Mammary epithelial cell (primary cell): ENCODE data around the gene EVI5L.

Experiments
- CTCF ChIP-seq, 2 donors: IDR thresholded peaks in 1 of 2; conservative IDR thresholded peaks in 1 of 2; 2 replicates each; pipeline ENCODE4 v1.5.1; 2011 to 2012; ENCODE audit warnings: inconsistent platforms in 2 of 2, low read length in 2 of 2, mild to moderate bottlenecking in 2 of 2, control low read depth in 1 of 2, low read depth in 1 of 2; ENCODE audit not compliant: insufficient read depth in 1 of 2; ENCODE audit errors: extremely low read depth in 1 of 2
- EZH2 ChIP-seq: IDR thresholded peaks from 2 replicates; pipeline ENCODE4 v1.6.1; 2012; ENCODE audit warnings: low read length, inconsistent platforms, borderline replicate concordance

- TF ChIP-seq CTCF (conservative IDR thresholded peaks at IDR 0.05 in 1 of 2, IDR thresholded peaks at IDR 0.05 in 1 of 2; ENCODE audit: extremely low read depth in 1 of 2, insufficient read depth in 1 of 2, low read depth in 1 of 2, low read length in 2 of 2) (no peak), EZH2 (no peak)
Measured at GRCh38 chr19:7820588-7820987, 9.4 kb upstream of the EVI5L start.
